Astrocyte of the cerebellum (primary cell): ENCODE measurements around the gene LYST.

Experiments
- DNase-seq: peaks from one replicate; pipeline ENCODE4 v3.0.0-alpha.2; 2011; ENCODE audit warnings: low read depth
- H3K4me3 ChIP-seq: 2 replicates; pipeline ENCODE4 v1.5.1; 2011; ENCODE audit warnings: mild to moderate bottlenecking, low read depth, low read length, moderate library complexity
- CTCF ChIP-seq: IDR thresholded peaks from 2 replicates; pipeline ENCODE4 v1.5.1; 2012; ENCODE audit warnings: low read length, low read depth, moderate library complexity, mild to moderate bottlenecking; ENCODE audit errors: missing control alignments
- in situ Hi-C: cut with HindIII; loops from 2 replicates; pipeline ENCODE4 v1.10.0; 2017; ENCODE audit warnings: low sequenced_read_pairs

LYST gene

DNA sequence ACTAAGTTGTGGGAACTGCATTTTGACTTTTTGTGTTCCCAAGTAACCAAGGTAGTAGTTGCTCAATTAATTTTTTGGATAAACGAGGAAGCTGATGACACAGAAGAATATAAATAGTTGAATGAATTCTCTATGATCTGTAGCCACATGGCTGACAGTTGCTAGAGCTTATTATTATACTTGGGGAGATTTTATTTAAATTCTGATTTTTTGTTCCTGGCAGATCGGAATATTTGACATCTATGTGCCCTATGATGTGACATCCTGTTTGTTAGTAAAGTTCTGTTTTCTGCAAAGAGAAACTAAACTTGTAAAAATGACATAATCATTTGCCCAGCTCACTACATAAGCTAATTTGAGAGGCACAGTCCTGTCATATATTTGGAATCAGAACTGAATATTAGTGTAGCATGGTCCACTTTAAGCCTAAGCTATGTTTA is 9.7 kb upstream of the LYST start:
- no peak for DNase-seq
- H3K4me3 ChIP-seq = no peak overlapping the region
- in situ Hi-C loops = no loop called here

DNA sequence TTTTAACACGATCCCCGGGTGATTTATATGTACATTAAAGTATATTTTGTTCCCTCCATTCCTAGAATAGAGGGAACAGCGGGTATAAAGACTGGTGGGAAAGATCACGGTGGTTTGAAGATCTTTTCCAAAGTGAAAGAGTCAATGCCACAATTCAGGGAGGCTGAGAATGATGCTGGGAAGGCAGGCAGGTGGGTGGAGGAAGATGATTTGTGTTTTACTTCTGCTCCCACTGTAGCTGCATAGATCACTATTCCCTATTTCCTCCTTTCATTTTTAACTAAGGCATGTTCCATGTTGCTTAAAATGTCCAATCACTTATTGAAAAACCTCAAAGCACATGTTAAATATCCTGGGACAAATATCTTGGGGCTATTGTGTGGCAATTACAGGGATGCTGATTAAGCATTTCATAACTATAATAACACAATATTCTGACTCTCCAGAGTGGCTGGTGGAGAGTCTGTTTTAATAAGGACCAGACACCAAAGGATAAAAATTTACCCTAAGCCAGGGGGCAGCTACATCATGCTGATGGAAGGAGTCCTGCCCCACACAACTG is 8.4 kb upstream of the LYST start:
- no peak overlapping the region for H3K4me3 ChIP-seq
- in situ Hi-C loops = no loop called here
- TF ChIP-seq CTCF = no peak
- DNase-seq = no peak

More for the DNA sequence above, 9.7 kb upstream of the LYST start:
- no peak for TF ChIP-seq CTCF

- no peak for DNase-seq
- no peak overlapping the region for H3K4me3 ChIP-seq
- TF ChIP-seq CTCF = no peak
- in situ Hi-C loops = no loop called here
These were observed 7.6 kb upstream of the LYST start for GRCh38 chr1:235874261-235874660.

DNA sequence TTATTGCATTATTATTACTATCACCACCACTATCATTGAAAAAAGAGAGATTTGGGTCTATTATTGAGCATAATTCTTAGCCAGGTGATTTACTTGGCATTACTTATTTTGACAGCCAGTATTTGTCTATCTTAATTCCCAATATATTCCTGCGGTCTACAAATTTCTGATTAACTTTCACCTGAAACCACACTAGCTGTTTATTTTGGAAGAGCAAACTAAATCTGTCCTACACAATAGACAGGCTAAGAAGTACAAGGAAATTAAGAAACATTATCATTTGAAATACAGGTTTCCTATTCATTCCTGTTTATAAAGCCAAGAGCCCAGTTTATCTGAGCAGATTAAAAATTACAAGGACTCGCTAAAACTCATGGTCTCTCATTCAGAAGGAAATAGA is 6.9 kb upstream of the LYST start:
- no peak for DNase-seq

GRCh38 chr1:235873045-235873444 is 6.3 kb upstream of the LYST start:
- in situ Hi-C loops = no loop called here
- no peak for DNase-seq
- TF ChIP-seq CTCF = no peak
- no peak overlapping the region for H3K4me3 ChIP-seq

More for the DNA sequence above, 6.9 kb upstream of the LYST start:
- in situ Hi-C loops = no loop called here
- TF ChIP-seq CTCF = no peak
- H3K4me3 ChIP-seq = no peak overlapping the region

- no peak for DNase-seq
- no peak overlapping the region for H3K4me3 ChIP-seq
- no peak for TF ChIP-seq CTCF
- in situ Hi-C loops = no loop called here
These were observed 5.6 kb upstream of the LYST start for GRCh38 chr1:235872270-235872669.
